CD14-positive monocyte (primary cell): ENCODE data around the gene TMEM236. TPM values are rescaled to one million over a fixed set of nuclear protein-coding genes. Genes with fewer than 3 reads are reported as not detected.
A peak's percentile ranks its signal among the peaks of the same experiment; 100 is the strongest.

Source experiments
- DNase-seq, 3 donors: peaks; one replicate each; pipeline ENCODE4 v3.0.0-alpha.2; 2011 to 2022
- H2AFZ ChIP-seq: 2 replicates; pipeline ENCODE4 v1.6.0; 2012; ENCODE audit warnings: mild to moderate bottlenecking, low read depth, low read length, inconsistent platforms; ENCODE audit not compliant: insufficient read depth, poor library complexity, severe bottlenecking
- H3K27ac ChIP-seq, 2 donors: 1 replicate in 1 of 2; 2 replicates in 1 of 2; pipeline ENCODE4 v1.5.1; 2012 to 2013; ENCODE audit warnings: low read length in 2 of 2, control low read depth in 1 of 2, inconsistent platforms in 1 of 2, low read depth in 1 of 2, mild to moderate bottlenecking in 1 of 2
- H3K27me3 ChIP-seq, 2 donors: one replicate each; pipeline versions ENCODE4 v1.6.0 to v1.6.1; 2011 to 2013; ENCODE audit warnings: low read length in 2 of 2; ENCODE audit not compliant: control insufficient read depth in 2 of 2, insufficient read depth in 2 of 2
- H3K36me3 ChIP-seq, 2 donors: replicated peaks in 1 of 2; 1 replicate in 1 of 2; 2 replicates in 1 of 2; pipeline versions ENCODE4 v1.5.1 to v1.6.1; 2012 to 2013; ENCODE audit warnings: low read length in 2 of 2, control low read depth in 1 of 2, inconsistent platforms in 1 of 2, mild to moderate bottlenecking in 1 of 2; ENCODE audit not compliant: insufficient read depth in 2 of 2, control insufficient read depth in 1 of 2
- H3K4me1 ChIP-seq, 2 donors: 1 replicate in 1 of 2; 2 replicates in 1 of 2; pipeline versions ENCODE4 v1.5.1 to v1.6.1; 2012 to 2013; ENCODE audit warnings: low read length in 2 of 2, control low read depth in 1 of 2, inconsistent platforms in 1 of 2, mild to moderate bottlenecking in 1 of 2, moderate library complexity in 1 of 2; ENCODE audit not compliant: insufficient read depth in 2 of 2, control insufficient read depth in 1 of 2
- H3K4me2 ChIP-seq: replicated peaks from 2 replicates; pipeline ENCODE3; 2012; ENCODE audit warnings: low read length, moderate library complexity, mild to moderate bottlenecking; ENCODE audit not compliant: poor library complexity, severe bottlenecking; ENCODE audit errors: extremely low read depth
- H3K4me3 ChIP-seq, 3 experiments: fragments of 200-600 bp in 1 of 3; sonication (generic) in 1 of 3; replicated peaks in 1 of 3; 1 replicate in 2 of 3; 2 replicates in 1 of 3; pipeline ENCODE4 v1.5.1; 2011 to 2013; ENCODE audit warnings: low read length in 3 of 3, mild to moderate bottlenecking in 3 of 3, control low read depth in 2 of 3, low read depth in 2 of 3, inconsistent platforms in 1 of 3, moderate library complexity in 1 of 3
- H3K79me2 ChIP-seq: 2 replicates; pipeline ENCODE4 v1.6.0; 2012; ENCODE audit warnings: mild to moderate bottlenecking, control low read depth, inconsistent platforms, low read length, moderate library complexity; ENCODE audit not compliant: insufficient read depth
- H3K9ac ChIP-seq: 2 replicates; pipeline ENCODE4 v1.6.0; 2017; ENCODE audit warnings: low read length, mild to moderate bottlenecking; ENCODE audit not compliant: insufficient read depth, poor library complexity, severe bottlenecking
- H3K9me3 ChIP-seq, 2 donors: replicated peaks in 1 of 2; 1 replicate in 1 of 2; 2 replicates in 1 of 2; pipeline versions ENCODE4 v1.5.1 to v1.6.1; 2012 to 2013; ENCODE audit warnings: low read length in 2 of 2, control low read depth in 1 of 2; ENCODE audit not compliant: control insufficient read depth in 1 of 2, insufficient read depth in 1 of 2
- H4K20me1 ChIP-seq: 2 replicates; pipeline ENCODE4 v1.6.0; 2012; ENCODE audit warnings: mild to moderate bottlenecking, low read length, control low read depth, moderate library complexity; ENCODE audit not compliant: insufficient read depth
- H3K27ac Mint-ChIP-seq, 7 donors: one replicate each; pipeline ENCODE4 v1.8.0; 2020; ENCODE audit warnings: mild to moderate bottlenecking in 7 of 7, mixed read lengths in 7 of 7, moderate library complexity in 6 of 7, inconsistent platforms in 2 of 7
- H3K27me3 Mint-ChIP-seq, 3 donors: one replicate each; pipeline ENCODE4 v1.8.0; 2021 to 2022; ENCODE audit warnings: low read depth in 3 of 3, mild to moderate bottlenecking in 3 of 3, mixed read lengths in 3 of 3, moderate library complexity in 3 of 3, inconsistent platforms in 1 of 3
- H3K36me3 Mint-ChIP-seq, 2 donors: one replicate each; pipeline ENCODE4 v1.8.0; 2020; ENCODE audit warnings: mixed read lengths in 2 of 2, inconsistent platforms in 1 of 2, mild to moderate bottlenecking in 1 of 2
- H3K4me1 Mint-ChIP-seq: one replicate; pipeline ENCODE4 v1.8.0; 2020; ENCODE audit warnings: mild to moderate bottlenecking, mixed read lengths
- H3K4me3 Mint-ChIP-seq, 2 donors: one replicate each; pipeline ENCODE4 v1.8.0; 2020; ENCODE audit warnings: mild to moderate bottlenecking in 2 of 2, mixed read lengths in 2 of 2, moderate library complexity in 1 of 2
- H3K9me3 Mint-ChIP-seq, 7 donors: one replicate each; pipeline ENCODE4 v1.8.0; 2020 to 2022; ENCODE audit warnings: mixed read lengths in 7 of 7, mild to moderate bottlenecking in 6 of 7, moderate library complexity in 6 of 7, inconsistent platforms in 2 of 7
- CTCF ChIP-seq: fragments of 200-600 bp; IDR thresholded peaks from one replicate; pipeline ENCODE4 v1.8.0; 2022; ENCODE audit warnings: antibody characterized with exemption, mild to moderate bottlenecking
- WGBS: methylation state at CpG from one replicate; pipeline ENCODE4 v1.1.5; 2013; ENCODE audit warnings: missing lambda C conversion rate; ENCODE audit not compliant: insufficient coverage; 5-methylcytosine and 5-hydroxymethylcytosine counted together
- intact Hi-C, 2 donors: fragments of 100-400 bp; cut with micrococcal nuclease; formaldehyde crosslinking; loops; one replicate each; pipeline versions ENCODE4 v1.15.0 to v1.15.1; 2023
- polyA plus RNA-seq, 3 donors: library from polyadenylated mRNA; depleted of rRNA in 1 of 3; unstranded in 2 of 3; stranded (reverse) in 1 of 3; fragments of 300-500 nt in 2 of 3; fragments of >200 nt in 1 of 3; fragmentation: Illumina TruSeq in 2 of 3; gene quantifications; 1 replicate in 2 of 3; 2 replicates in 1 of 3; pipeline ENCODE4 v1.2.3, GENCODE V29; 2012 to 2021

TMEM236 gene
- polyA plus RNA-seq, 3 donors = 0.08 TPM; not detected in 2

GRCh38 chr10:17821893-17822292, 69.9 kb downstream of the TMEM236 start:
- intact Hi-C loops = no loop called here
- Histone ChIP-seq H3K36me3 (no peaks in the 10 kb centered on the region), H3K4me2 (no peak overlapping the region), H3K9me3 (no peaks in the 10 kb centered on the region), H2AFZ (no peak overlapping the region), H3K4me1 (peaks cover 20 to 22% of the 10 kb centered on the region in 2 donors), H3K79me2 (no peaks in the 10 kb centered on the region), H4K20me1 (no peaks in the 10 kb centered on the region), H3K4me3 (no peak overlapping the region), H3K9ac (no peak overlapping the region), H3K27ac (no peak overlapping the region), H3K27me3 (no peaks in the 10 kb centered on the region)
- DNase-seq = peak in 2 of 3 donors; percentile 27 to 42
- peaks cover 35% of the 10 kb centered on the region for H3K4me1 Mint-ChIP-seq
- no CpG with 5 or more reads among the region's 1 CpG for WGBS
- no peaks in the 10 kb centered on the region for H3K36me3 Mint-ChIP-seq
- TF ChIP-seq CTCF = no peak
- H3K27me3 Mint-ChIP-seq = no peaks in the 10 kb centered on the region
- H3K4me3 Mint-ChIP-seq = no peak overlapping the region
- H3K9me3 Mint-ChIP-seq = no peaks in the 10 kb centered on the region
- peak overlapping the region in 2 of 7 donors; percentile 32 to 46 for H3K27ac Mint-ChIP-seq

- peaks cover 0 to 3% of the 10 kb centered on the region in 2 donors for H3K27me3 ChIP-seq
- WGBS = no CpG with 5 or more reads among the region's 1 CpG
- Mint-ChIP-seq H3K27me3 (peaks cover 0 to 10% (median 3%) of the 10 kb centered on the region in 3 donors), H3K36me3 (no peaks in the 10 kb centered on the region), H3K4me1 (peaks cover 47% of the 10 kb centered on the region), H3K4me3 (no peak overlapping the region), H3K27ac (peak overlapping the region in 4 of 7 donors; percentile 37 to 85 (median 74)), H3K9me3 (peaks cover 0 to 2% (median 1%) of the 10 kb centered on the region in 7 donors)
- H3K4me1 ChIP-seq = peaks cover 24 to 41% of the 10 kb centered on the region in 2 donors
- no peak overlapping the region for H2AFZ ChIP-seq
- peak overlapping the region in 1 of 2 donors; percentile 27 for H3K27ac ChIP-seq
- TF ChIP-seq CTCF = no peak
- no peaks in the 10 kb centered on the region for H3K36me3 ChIP-seq
- peak overlapping the region; percentile 9 for H3K4me2 ChIP-seq
- H3K79me2 ChIP-seq = no peaks in the 10 kb centered on the region
- no peaks in the 10 kb centered on the region for H3K9me3 ChIP-seq
- H3K4me3 ChIP-seq = no peak overlapping the region
- peak; percentile 32 to 41 (median 36) for DNase-seq
- no peaks in the 10 kb centered on the region for H4K20me1 ChIP-seq
- intact Hi-C loops = loop anchor here in 1 of 2 donors (10.0 kb wide), 1 partner anchor 47 kb away; no protein-coding TSS in a partner anchor
- no peak overlapping the region for H3K9ac ChIP-seq
Observed at GRCh38 chr10:17831341-17831740, 79.3 kb downstream of the TMEM236 start.
